HEK293 (cell line): ENCODE results near the gene B4GALT3.

Experiments used
- HOXC10 ChIP-seq: sonication (generic); formaldehyde crosslinking; IDR thresholded peaks from 2 replicates; pipeline ENCODE4 v1.8.1; 2023; ENCODE audit warnings: mild to moderate bottlenecking, missing genetic modification reagents
- IKZF3 ChIP-seq: fragments of 450-650 bp; IDR thresholded peaks from 2 replicates; pipeline ENCODE4 v1.5.0; 2018; ENCODE audit warnings: missing biosample characterization, mild to moderate bottlenecking, missing genetic modification characterization, moderate library complexity
- KLF7 ChIP-seq: fragments of 450-650 bp; formaldehyde crosslinking; IDR thresholded peaks from 2 replicates; pipeline ENCODE4 v1.5.1; 2016; ENCODE audit warnings: missing biosample characterization, missing genetic modification characterization, borderline replicate concordance
- PATZ1 ChIP-seq: fragments of 450-650 bp; formaldehyde crosslinking; IDR thresholded peaks from 2 replicates; pipeline ENCODE4 v1.5.1; 2016; ENCODE audit warnings: missing biosample characterization, missing genetic modification characterization
- PRDM1 ChIP-seq: fragments of 450-650 bp; formaldehyde crosslinking; IDR thresholded peaks from 2 replicates; pipeline ENCODE4; 2016; ENCODE audit warnings: missing biosample characterization, missing genetic modification characterization
- PRDM10 ChIP-seq: fragments of 450-650 bp; formaldehyde crosslinking; IDR thresholded peaks from 2 replicates; pipeline ENCODE4 v1.5.1; 2016; ENCODE audit warnings: missing biosample characterization, missing genetic modification characterization
- SP7 ChIP-seq: fragments of 450-650 bp; formaldehyde crosslinking; IDR thresholded peaks from 2 replicates; pipeline ENCODE4 v1.5.1; 2016; ENCODE audit warnings: missing biosample characterization, missing genetic modification characterization
- TRIM28 ChIP-seq: IDR thresholded peaks from 2 replicates; pipeline ENCODE4 v1.6.1; 2011; ENCODE audit warnings: low read length, control low read depth, borderline replicate concordance
- ZBTB26 ChIP-seq: fragments of 450-650 bp; formaldehyde crosslinking; optimal IDR thresholded peaks from 2 replicates; pipeline ENCODE3; 2016; ENCODE audit warnings: missing biosample characterization, mild to moderate bottlenecking, missing genetic modification characterization
- ZEB2 ChIP-seq: fragments of 450-650 bp; formaldehyde crosslinking; IDR thresholded peaks from 2 replicates; pipeline ENCODE4 v1.5.1; 2016; ENCODE audit warnings: missing biosample characterization, missing genetic modification characterization
- ZNF354C ChIP-seq: fragments of 450-650 bp; formaldehyde crosslinking; IDR thresholded peaks from 2 replicates; pipeline ENCODE4 v1.5.1; 2016; ENCODE audit warnings: missing biosample characterization, missing genetic modification characterization, low read depth, borderline replicate concordance
- ZNF366 ChIP-seq: fragments of 450-650 bp; formaldehyde crosslinking; conservative IDR thresholded peaks from 2 replicates; pipeline ENCODE4 v1.5.1; 2016; ENCODE audit warnings: missing biosample characterization, missing genetic modification characterization
- ZNF394 ChIP-seq: fragments of 450-650 bp; formaldehyde crosslinking; IDR thresholded peaks from 2 replicates; pipeline ENCODE4 v1.5.1; 2016; ENCODE audit warnings: missing biosample characterization, missing genetic modification characterization, mild to moderate bottlenecking, moderate library complexity, borderline replicate concordance
- ZNF416 ChIP-seq: fragments of 450-650 bp; formaldehyde crosslinking; IDR thresholded peaks from 2 replicates; pipeline ENCODE4 v1.5.1; 2016; ENCODE audit warnings: missing biosample characterization, missing genetic modification characterization
- ZNF518A ChIP-seq: fragments of 450-650 bp; formaldehyde crosslinking; conservative IDR thresholded peaks from 2 replicates; pipeline ENCODE4 v1.5.1; 2016; ENCODE audit warnings: low read depth, missing biosample characterization, missing genetic modification characterization
- ZNF629 ChIP-seq: fragments of 450-650 bp; formaldehyde crosslinking; IDR thresholded peaks from 2 replicates; pipeline ENCODE4 v1.5.1; 2017; ENCODE audit warnings: missing biosample characterization, missing genetic modification characterization
- ZNF639 ChIP-seq: fragments of 450-650 bp; formaldehyde crosslinking; IDR thresholded peaks from 2 replicates; pipeline ENCODE4 v1.5.1; 2016; ENCODE audit warnings: missing biosample characterization, missing genetic modification characterization
- ZNF658 ChIP-seq: fragments of 450-650 bp; formaldehyde crosslinking; IDR thresholded peaks from 2 replicates; pipeline ENCODE4; 2016; ENCODE audit warnings: missing biosample characterization, missing genetic modification characterization

Gene B4GALT3

GRCh38 chr1:161201836-161202712 is 24.8 kb upstream of the B4GALT3 start, which contains the start of gene NDUFS2 (continued):
- peak; percentile 31; the same call in 1 of the 2 replicates for TF ChIP-seq SP7 (tag by site-specific recombination)
- TF ChIP-seq ZNF394: peak; percentile 31
- TF ChIP-seq ZNF518A (tag by site-specific recombination): peak; percentile 75
- TF ChIP-seq ZNF629 (tag by site-specific recombination): peak; percentile 85
- peak; percentile 33; the same call in 1 of the 2 replicates for TF ChIP-seq KLF7 (tag by site-specific recombination)
- TF ChIP-seq PATZ1 (tag by site-specific recombination): peak; percentile 31; the same call in 1 of the 2 replicates
- TF ChIP-seq ZNF354C (tag by site-specific recombination): no peak
- TF ChIP-seq PRDM10 (tag by site-specific recombination): 0 out of 2 replicates have a peak, but pooled peaks have one; percentile 41
- no peak for TF ChIP-seq ZNF416 (tag by site-specific recombination)
- TF ChIP-seq HOXC10 (CRISPR knock-in tag): peak; percentile 38; the same call in 1 of the 2 replicates
- 0 out of 2 replicates have a peak, but pooled peaks have one; percentile 46 for TF ChIP-seq ZEB2 (tag by site-specific recombination)
- peak; percentile 82 for TF ChIP-seq ZBTB26 (tag by site-specific recombination)
- TF ChIP-seq IKZF3 (tag by site-specific recombination): peak; percentile 93
- TF ChIP-seq ZNF639: peak; percentile 73; the same call in 1 of the 2 replicates
- TF ChIP-seq ZNF366 (tag by site-specific recombination): 0 out of 2 replicates have a peak, but pooled peaks have one; percentile 22
- no peak for TF ChIP-seq ZNF658 (tag by site-specific recombination)
- peak; percentile 51; the same call in 1 of the 2 replicates for TF ChIP-seq TRIM28
- no peak for TF ChIP-seq PRDM1 (tag by site-specific recombination)
